ENCODE results near the gene ISCU. TPM values are rescaled to one million over a fixed set of nuclear protein-coding genes. Genes with fewer than 3 reads are reported as not detected.

Gene ISCU
- total RNA-seq, 1 experiment from 2014 or later, result 86.9 TPM

- TF ChIP-seq, protein P1, sequence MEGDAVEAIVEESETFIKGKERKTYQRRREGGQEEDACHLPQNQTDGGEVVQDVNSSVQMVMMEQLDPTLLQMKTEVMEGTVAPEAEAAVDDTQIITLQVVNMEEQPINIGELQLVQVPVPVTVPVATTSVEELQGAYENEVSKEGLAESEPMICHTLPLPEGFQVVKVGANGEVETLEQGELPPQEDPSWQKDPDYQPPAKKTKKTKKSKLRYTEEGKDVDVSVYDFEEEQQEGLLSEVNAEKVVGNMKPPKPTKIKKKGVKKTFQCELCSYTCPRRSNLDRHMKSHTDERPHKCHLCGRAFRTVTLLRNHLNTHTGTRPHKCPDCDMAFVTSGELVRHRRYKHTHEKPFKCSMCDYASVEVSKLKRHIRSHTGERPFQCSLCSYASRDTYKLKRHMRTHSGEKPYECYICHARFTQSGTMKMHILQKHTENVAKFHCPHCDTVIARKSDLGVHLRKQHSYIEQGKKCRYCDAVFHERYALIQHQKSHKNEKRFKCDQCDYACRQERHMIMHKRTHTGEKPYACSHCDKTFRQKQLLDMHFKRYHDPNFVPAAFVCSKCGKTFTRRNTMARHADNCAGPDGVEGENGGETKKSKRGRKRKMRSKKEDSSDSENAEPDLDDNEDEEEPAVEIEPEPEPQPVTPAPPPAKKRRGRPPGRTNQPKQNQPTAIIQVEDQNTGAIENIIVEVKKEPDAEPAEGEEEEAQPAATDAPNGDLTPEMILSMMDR (IDR thresholded peaks at IDR 0.05; ENCODE audit: insufficient read depth in 1 of 2, low read depth in 1 of 2, low read length in 1 of 2, severe bottlenecking in 1 of 2, unreplicated experiment in 1 of 2), result no peak
- 0 out of 2 replicates have a peak, but pooled peaks cover 5% of the 10 kb centered on the region for H3K4me1 ChIP-seq
- no TSS peak for BruUV-seq (replicated peaks)
- no peaks in the 10 kb centered on the region for H3K9me3 ChIP-seq
- H3K27ac Mint-ChIP-seq (ENCODE audit: unreplicated experiment), result no peak overlapping the region
- intact Hi-C loops (cut with micrococcal nuclease; ENCODE audit: unreplicated experiment), result no loop called here
- CTCF ChIA-PET, result no interaction called here
- H3K36me3 Mint-ChIP-seq (ENCODE audit: insufficient read depth, unreplicated experiment), result no peaks in the 10 kb centered on the region
- peaks cover 4% of the 10 kb centered on the region for H3K27me3 Mint-ChIP-seq (ENCODE audit: insufficient read depth, unreplicated experiment)
- POLR2A ChIA-PET, result no interaction called here
- H3K27me3 ChIP-seq (replicated peaks; ENCODE audit: control insufficient read depth, insufficient read depth, low read length), result no peaks in the 10 kb centered on the region
- H3K36me3 ChIP-seq (ENCODE audit: control insufficient read depth, insufficient read depth, low read length), result no peaks in the 10 kb centered on the region
- DNase-seq, result no peak
- H3K4me3 Mint-ChIP-seq (ENCODE audit: unreplicated experiment), result no peak overlapping the region
- no peak overlapping the region for H3K4me3 ChIP-seq (ENCODE audit: low read depth, low read length)
- H3K4me1 Mint-ChIP-seq (ENCODE audit: low read depth, unreplicated experiment), result peaks cover 8% of the 10 kb centered on the region
- H3K9me3 Mint-ChIP-seq (ENCODE audit: unreplicated experiment), result peaks cover 12% of the 10 kb centered on the region
Observed at GRCh38 chr12:108578813-108579212, 16.4 kb downstream of the ISCU start.

GRCh38 chr12:108580531-108580930 lies 18.1 kb downstream of the ISCU start:
- H3K36me3 ChIP-seq (ENCODE audit: control insufficient read depth, insufficient read depth, low read length), result no peaks in the 10 kb centered on the region
- no peaks in the 10 kb centered on the region for H3K9me3 ChIP-seq
- no peaks in the 10 kb centered on the region for H3K27me3 ChIP-seq (replicated peaks; ENCODE audit: control insufficient read depth, insufficient read depth, low read length)
- no TSS peak for BruUV-seq (replicated peaks)
- peaks cover 8% of the 10 kb centered on the region for H3K4me1 Mint-ChIP-seq (ENCODE audit: low read depth, unreplicated experiment)
- H3K27me3 Mint-ChIP-seq (ENCODE audit: insufficient read depth, unreplicated experiment), result peaks cover 4% of the 10 kb centered on the region
- peaks cover 12% of the 10 kb centered on the region for H3K9me3 Mint-ChIP-seq (ENCODE audit: unreplicated experiment)
- ChIA-PET POLR2A (no interaction called here), CTCF (no interaction called here)
- no peak for DNase-seq
- H3K4me1 ChIP-seq, result 0 out of 2 replicates have a peak, but pooled peaks cover 5% of the 10 kb centered on the region
- no peak overlapping the region for H3K27ac Mint-ChIP-seq (ENCODE audit: unreplicated experiment)
- H3K4me3 Mint-ChIP-seq (ENCODE audit: unreplicated experiment), result no peak overlapping the region
- no peaks in the 10 kb centered on the region for H3K36me3 Mint-ChIP-seq (ENCODE audit: insufficient read depth, unreplicated experiment)
- intact Hi-C loops (cut with micrococcal nuclease; ENCODE audit: unreplicated experiment), result no loop called here
- H3K4me3 ChIP-seq (ENCODE audit: low read depth, low read length), result no peak overlapping the region
- TF ChIP-seq, protein P1 (IDR thresholded peaks at IDR 0.05; ENCODE audit: insufficient read depth in 1 of 2, low read depth in 1 of 2, low read length in 1 of 2, severe bottlenecking in 1 of 2, unreplicated experiment in 1 of 2), result no peak

GRCh38 chr12:108581311-108582227 lies 19.2 kb downstream of the ISCU start:
- Histone ChIP-seq H3K9me3 (no peaks in the 10 kb centered on the region), H3K27me3 (replicated peaks; ENCODE audit: control insufficient read depth, insufficient read depth, low read length) (no peaks in the 10 kb centered on the region), H3K36me3 (ENCODE audit: control insufficient read depth, insufficient read depth, low read length) (no peaks in the 10 kb centered on the region), H3K4me3 (ENCODE audit: low read depth, low read length) (no peak overlapping the region), H3K4me1 (0 out of 2 replicates have a peak, but pooled peaks cover 5% of the 10 kb centered on the region)
- no peaks in the 10 kb centered on the region for H3K36me3 Mint-ChIP-seq (ENCODE audit: insufficient read depth, unreplicated experiment)
- POLR2A ChIA-PET, result no interaction called here
- CTCF ChIA-PET, result no interaction called here
- no peak for DNase-seq
- peaks cover 12% of the 10 kb centered on the region for H3K9me3 Mint-ChIP-seq (ENCODE audit: unreplicated experiment)
- no peak overlapping the region for H3K27ac Mint-ChIP-seq (ENCODE audit: unreplicated experiment)
- H3K4me3 Mint-ChIP-seq (ENCODE audit: unreplicated experiment), result no peak overlapping the region
- peaks cover 4% of the 10 kb centered on the region for H3K27me3 Mint-ChIP-seq (ENCODE audit: insufficient read depth, unreplicated experiment)
- TF ChIP-seq, protein P1 (IDR thresholded peaks at IDR 0.05; ENCODE audit: insufficient read depth in 1 of 2, low read depth in 1 of 2, low read length in 1 of 2, severe bottlenecking in 1 of 2, unreplicated experiment in 1 of 2), result no peak
- H3K4me1 Mint-ChIP-seq (ENCODE audit: low read depth, unreplicated experiment), result peaks cover 8% of the 10 kb centered on the region
- intact Hi-C loops (cut with micrococcal nuclease; ENCODE audit: unreplicated experiment), result no loop called here
- no TSS peak for BruUV-seq (replicated peaks)
